Mesothelial cell of epicardium (in vitro differentiated cells): ENCODE measurements around the gene SACM1L. TPM values are rescaled to one million over a fixed set of nuclear protein-coding genes. Genes with fewer than 3 reads are reported as not detected.

Experiments used
- DNase-seq, 2 experiments: peaks; one replicate each; pipeline ENCODE4 v3.0.0; 2021; ENCODE audit warnings: low spot score in 2 of 2; ENCODE audit not compliant: unreplicated experiment in 2 of 2
- H3K27ac Mint-ChIP-seq: 2 replicates; pipeline ENCODE4 v1.8.0; 2021; ENCODE audit warnings: mixed read lengths
- H3K27me3 Mint-ChIP-seq: 2 replicates; pipeline ENCODE4 v1.8.0; 2021; ENCODE audit warnings: low read depth, mixed read lengths
- H3K36me3 Mint-ChIP-seq: 2 replicates; pipeline ENCODE4 v1.8.0; 2021; ENCODE audit warnings: mixed read lengths
- H3K4me1 Mint-ChIP-seq: 2 replicates; pipeline ENCODE4 v1.8.0; 2021; ENCODE audit warnings: mixed read lengths
- H3K4me3 Mint-ChIP-seq: 2 replicates; pipeline ENCODE4 v1.8.0; 2021; ENCODE audit warnings: mild to moderate bottlenecking, moderate library complexity, mixed read lengths
- H3K9me3 Mint-ChIP-seq: 2 replicates; pipeline ENCODE4 v1.8.0; 2021; ENCODE audit warnings: mixed read lengths
- CTCF ChIP-seq: fragments of 200-600 bp; sonication (generic); IDR thresholded peaks from one replicate; pipeline ENCODE4 v1.5.0; 2021; ENCODE audit warnings: antibody characterized with exemption; ENCODE audit not compliant: unreplicated experiment
- total RNA-seq: library from RNA; stranded (reverse); gene quantifications from 3 replicates; pipeline ENCODE4 v1.2.1, GENCODE V29; 2021

The SACM1L gene
- total RNA-seq, 1 donor from 2014 or later, result 51.8 TPM

GRCh38 chr3:45660567-45660901 lies 28.7 kb upstream of the SACM1L start:
- no peak overlapping the region for H3K4me3 Mint-ChIP-seq

GRCh38 chr3:45664578-45664977 lies 24.6 kb upstream of the SACM1L start:
- no peak overlapping the region for H3K27ac Mint-ChIP-seq
- TF ChIP-seq CTCF, result no peak
- peaks cover 16% of the 10 kb centered on the region for H3K4me1 Mint-ChIP-seq
- no peaks in the 10 kb centered on the region for H3K9me3 Mint-ChIP-seq
- no peaks in the 10 kb centered on the region for H3K27me3 Mint-ChIP-seq
- peaks cover 14% of the 10 kb centered on the region for H3K36me3 Mint-ChIP-seq
- no peak overlapping the region for H3K4me3 Mint-ChIP-seq
- DNase-seq, result no peak

More at GRCh38 chr3:45660567-45660901, 28.7 kb upstream of the SACM1L start:
- DNase-seq, result no peak
- Mint-ChIP-seq H3K4me1 (peaks cover 2% of the 10 kb centered on the region), H3K36me3 (no peaks in the 10 kb centered on the region), H3K27ac (no peak overlapping the region), H3K27me3 (no peaks in the 10 kb centered on the region), H3K9me3 (no peaks in the 10 kb centered on the region)
- no peak for TF ChIP-seq CTCF

GRCh38 chr3:45665101-45665572 lies 24.1 kb upstream of the SACM1L start:
- TF ChIP-seq CTCF, result no peak
- Mint-ChIP-seq H3K4me1 (peaks cover 14% of the 10 kb centered on the region), H3K9me3 (no peaks in the 10 kb centered on the region), H3K36me3 (peaks cover 17% of the 10 kb centered on the region), H3K27ac (no peak overlapping the region), H3K27me3 (no peaks in the 10 kb centered on the region), H3K4me3 (no peak overlapping the region)
- no peak for DNase-seq

GRCh38 chr3:45666757-45667431 lies 22.3 kb upstream of the SACM1L start:
- H3K36me3 Mint-ChIP-seq, result peaks cover 20% of the 10 kb centered on the region
- H3K27ac Mint-ChIP-seq, result peak overlapping the region; percentile 62
- H3K9me3 Mint-ChIP-seq, result no peaks in the 10 kb centered on the region
- peaks cover 14% of the 10 kb centered on the region for H3K4me1 Mint-ChIP-seq
- no peak for DNase-seq
- no peaks in the 10 kb centered on the region for H3K27me3 Mint-ChIP-seq
- H3K4me3 Mint-ChIP-seq, result no peak overlapping the region
- no peak for TF ChIP-seq CTCF

- H3K4me3 Mint-ChIP-seq, result no peak overlapping the region
- no peak for DNase-seq
- no peak for TF ChIP-seq CTCF
- peaks cover 21% of the 10 kb centered on the region for H3K36me3 Mint-ChIP-seq
- H3K27ac Mint-ChIP-seq, result peak overlapping the region; percentile 57
- no peaks in the 10 kb centered on the region for H3K27me3 Mint-ChIP-seq
- H3K9me3 Mint-ChIP-seq, result no peaks in the 10 kb centered on the region
- peaks cover 14% of the 10 kb centered on the region for H3K4me1 Mint-ChIP-seq
Observed at GRCh38 chr3:45667569-45667934, 21.6 kb upstream of the SACM1L start.
